ENCODE results near the gene SNTB2. TPM values are rescaled to one million over a fixed set of nuclear protein-coding genes. Genes with fewer than 3 reads are reported as not detected.

SNTB2 gene
- polyA plus RNA-seq, 1 of the 3 experiments (the other 2 are of a cell fraction): 13.0 TPM

- H3F3A ChIP-seq (replicated peaks; ENCODE audit: insufficient read depth): peaks cover 8% of the 10 kb centered on the region
- DNase-seq: no peak
- H3K9me3 ChIP-seq: no peaks in the 10 kb centered on the region
- TF ChIP-seq MAX (IDR thresholded peaks at IDR 0.05; ENCODE audit: low read depth) (0 out of 2 replicates have a peak, but pooled peaks have one; percentile 23), IRF3 (IDR thresholded peaks at IDR 0.05; ENCODE audit: low read depth, low read length) (no peak)
- peak overlapping the region; percentile 35 to 55; a peak in 2 of 4 replicates for H3K27ac ChIP-seq (ENCODE audit: low read depth in 2 of 2, low read length in 1 of 2)
- peaks cover 0 to 4% of the 10 kb centered on the region in 2 experiments; a peak in 2 of 4 replicates for H3K4me1 ChIP-seq (ENCODE audit: control insufficient read depth in 1 of 2, insufficient read depth in 2 of 2, low read depth in 1 of 2, low read length in 1 of 2)
- no peak overlapping the region for H3K4me2 ChIP-seq
- ChIA-PET CTCF (interaction anchor here (1.5 kb wide), 1 partner anchor 93 kb away, joined by 6 read pairs; no protein-coding TSS in a partner anchor), POLR2A (interaction anchor here (1.1 kb wide), 1 partner anchor 25 kb away, joined by 5 read pairs; no protein-coding TSS in a partner anchor)
- peaks cover 20% of the 10 kb centered on the region; the same call in 1 of the 2 replicates for H4K20me1 ChIP-seq (ENCODE audit: insufficient read depth)
- no peak overlapping the region for H2AFZ ChIP-seq (ENCODE audit: low read depth)
- 87% methylated on average over 2 of the region's 2 CpGs for WGBS (ENCODE audit: low lambda C conversion rate)
- H3K79me2 ChIP-seq (ENCODE audit: insufficient read depth): peaks cover 57% of the 10 kb centered on the region
- H3K9me2 ChIP-seq: no peaks in the 10 kb centered on the region
- peaks cover 6 to 17% of the 10 kb centered on the region in 2 experiments for H3K36me3 ChIP-seq (replicated peaks in 1 of 2; ENCODE audit: control insufficient read depth in 1 of 2, insufficient read depth in 2 of 2, low read length in 1 of 2)
- no peak overlapping the region for H3K9ac ChIP-seq
- no peak overlapping the region for H3K4me3 ChIP-seq (ENCODE audit: low read depth in 2 of 2, low read length in 1 of 2)
- H3K27me3 ChIP-seq (ENCODE audit: insufficient read depth): no peaks in the 10 kb centered on the region
Observed at GRCh38 chr16:69243479-69243878, 56.5 kb downstream of the SNTB2 start.

GRCh38 chr16:69244336-69244735 lies 57.4 kb downstream of the SNTB2 start:
- 89% methylated on average over 1 of the region's 1 CpG for WGBS (ENCODE audit: low lambda C conversion rate)
- TF ChIP-seq SIN3A (IDR thresholded peaks at IDR 0.05; ENCODE audit: borderline replicate concordance, low read depth, low read length) (no peak), REST (IDR thresholded peaks at IDR 0.05; ENCODE audit: low read depth, low read length) (no peak), MAX (IDR thresholded peaks at IDR 0.05; ENCODE audit: low read depth) (no peak)
- Histone ChIP-seq H2AFZ (ENCODE audit: low read depth) (no peak overlapping the region), H3K9me2 (no peaks in the 10 kb centered on the region), H3K9me3 (no peaks in the 10 kb centered on the region), H3K4me2 (no peak overlapping the region), H3K9ac (no peak overlapping the region), H3K79me2 (ENCODE audit: insufficient read depth) (peaks cover 61% of the 10 kb centered on the region), H3K4me1 (ENCODE audit: control insufficient read depth in 1 of 2, insufficient read depth in 2 of 2, low read depth in 1 of 2, low read length in 1 of 2) (peaks cover 0 to 4% of the 10 kb centered on the region in 2 experiments; a peak in 2 of 4 replicates), H3K4me3 (ENCODE audit: low read depth in 2 of 2, low read length in 1 of 2) (no peak overlapping the region), H3K27me3 (ENCODE audit: insufficient read depth) (no peaks in the 10 kb centered on the region), H3K36me3 (replicated peaks in 1 of 2; ENCODE audit: control insufficient read depth in 1 of 2, insufficient read depth in 2 of 2, low read length in 1 of 2) (peaks cover 7 to 22% of the 10 kb centered on the region in 2 experiments), H3F3A (replicated peaks; ENCODE audit: insufficient read depth) (peaks cover 8% of the 10 kb centered on the region), H3K27ac (ENCODE audit: low read depth in 2 of 2, low read length in 1 of 2) (no peak overlapping the region), H4K20me1 (ENCODE audit: insufficient read depth) (peaks cover 20% of the 10 kb centered on the region; the same call in 1 of the 2 replicates)
- no peak for DNase-seq
- CTCF ChIA-PET: interaction anchor here (1.0 to 1.5 kb wide), 3 partner anchors 10 to 94 kb away, joined by 3 to 6 read pairs (median 4); no protein-coding TSS in a partner anchor
- POLR2A ChIA-PET: interaction anchor here (1.1 kb wide), 1 partner anchor 26 kb away, joined by 5 read pairs; no protein-coding TSS in a partner anchor

Measured in SK-N-SH (cell line).